PC-9 (cell line): ENCODE measurements around the gene COQ8A. TPM values are rescaled to one million over a fixed set of nuclear protein-coding genes. Genes with fewer than 3 reads are reported as not detected.

Experiments used
- BruUV-seq: library from RNA; stranded (reverse); fragments of 400-500 nt; replicated peaks from 2 replicates; lab custom pipeline; 2021; lab: Mats Ljungman, UMichigan
- CTCF ChIA-PET: fragments of 300-600 bp; sonication (Branson Sonifier 250); formaldehyde crosslinking; loops from one replicate; lab custom pipeline; 2022; ENCODE audit warnings: antibody characterized with exemption; lab: Charles Lee
- POLR2A ChIA-PET: fragments of 300-600 bp; sonication (Branson Sonifier 250); formaldehyde crosslinking; loops from one replicate; lab custom pipeline; 2022; ENCODE audit warnings: antibody characterized with exemption; ENCODE audit not compliant: unreplicated experiment; lab: Charles Lee
- DNase-seq, 2 experiments: peaks; one replicate each; pipeline versions ENCODE4 v3.0.0 to v3.0.0-alpha.2; 2015 to 2022; ENCODE audit warnings: mixed read lengths in 1 of 2
- H2AFZ ChIP-seq: fragments of 200-600 bp; sonication (generic); 2 replicates; pipeline ENCODE4 v1.8.1; 2017; ENCODE audit warnings: antibody characterized with exemption
- H3F3A ChIP-seq: fragments of 200-600 bp; sonication (generic); 2 replicates; pipeline ENCODE4 v1.8.1; 2017; ENCODE audit warnings: antibody characterized with exemption, mild to moderate bottlenecking, low read depth; ENCODE audit not compliant: insufficient read depth
- H3K27ac ChIP-seq: fragments of 200-600 bp; sonication (generic); 2 replicates; pipeline ENCODE4 v1.6.1; 2016; ENCODE audit warnings: mixed run types
- H3K27me3 ChIP-seq: fragments of 200-600 bp; sonication (generic); 2 replicates; pipeline ENCODE4 v1.6.1; 2016; ENCODE audit warnings: low read depth, mixed run types; ENCODE audit not compliant: insufficient read depth
- H3K36me3 ChIP-seq: fragments of 200-600 bp; sonication (generic); 2 replicates; pipeline ENCODE4 v1.6.1; 2016; ENCODE audit warnings: low read depth, mixed run types
- H3K4me1 ChIP-seq: fragments of 200-600 bp; sonication (generic); replicated peaks from 2 replicates; pipeline ENCODE4 v1.6.1; 2016; ENCODE audit warnings: mixed run types; ENCODE audit not compliant: insufficient read depth
- H3K4me2 ChIP-seq: fragments of 200-600 bp; sonication (generic); 2 replicates; pipeline ENCODE4 v1.6.1; 2017; ENCODE audit warnings: mixed run types
- H3K4me3 ChIP-seq: fragments of 200-600 bp; sonication (generic); 2 replicates; pipeline ENCODE4 v1.6.1; 2016; ENCODE audit warnings: mixed run types
- H3K79me2 ChIP-seq: fragments of 200-600 bp; sonication (generic); 2 replicates; pipeline ENCODE4 v1.6.1; 2017; ENCODE audit warnings: low read depth, mixed run types
- H3K9me2 ChIP-seq: fragments of 200-600 bp; sonication (generic); 2 replicates; pipeline ENCODE4 v1.8.1; 2017; ENCODE audit warnings: mild to moderate bottlenecking; ENCODE audit not compliant: insufficient read depth
- H3K9me3 ChIP-seq: fragments of 200-600 bp; sonication (generic); 2 replicates; pipeline ENCODE4 v1.8.1; 2016; ENCODE audit warnings: low read depth; ENCODE audit not compliant: insufficient read depth
- H4K20me1 ChIP-seq: fragments of 200-600 bp; sonication (generic); 2 replicates; pipeline ENCODE4 v1.8.1; 2017; ENCODE audit not compliant: insufficient read depth
- CTCF ChIP-seq: fragments of 200-600 bp; sonication (generic); conservative IDR thresholded peaks from 2 replicates; pipeline ENCODE4 v1.6.1; 2017; ENCODE audit warnings: mixed run types, antibody characterized with exemption, mild to moderate bottlenecking, moderate library complexity
- EZH2 ChIP-seq: fragments of 200-600 bp; sonication (generic); IDR thresholded peaks from 2 replicates; pipeline ENCODE4 v1.8.0; 2017; ENCODE audit warnings: antibody characterized with exemption, low read depth
- intact Hi-C: fragments of 100-400 bp; cut with micrococcal nuclease; formaldehyde crosslinking; loops from one replicate; pipeline ENCODE4 v1.10.0; 2022; ENCODE audit not compliant: unreplicated experiment
- total RNA-seq: library from RNA; stranded (reverse); gene quantifications from 2 replicates; pipeline ENCODE4 v1.2.3, GENCODE V29; 2021

The COQ8A gene
- total RNA-seq, 1 experiment from 2014 or later = 32.9 TPM

- peaks cover 6% of the 10 kb centered on the region; the same call in 1 of the 2 replicates for H3F3A ChIP-seq
- H3K4me1 ChIP-seq = no peaks in the 10 kb centered on the region
- H3K9me3 ChIP-seq = no peaks in the 10 kb centered on the region
- H3K79me2 ChIP-seq = no peaks in the 10 kb centered on the region
- H3K27ac ChIP-seq = no peak overlapping the region
- intact Hi-C loops = no loop called here
- no peak overlapping the region for H3K4me3 ChIP-seq
- DNase-seq = peak in 1 of 2 experiments; percentile 64
- no peaks in the 10 kb centered on the region for H3K9me2 ChIP-seq
- H3K27me3 ChIP-seq = no peaks in the 10 kb centered on the region
- no peaks in the 10 kb centered on the region for H4K20me1 ChIP-seq
- H2AFZ ChIP-seq = no peak overlapping the region
- H3K4me2 ChIP-seq = no peak overlapping the region
- ChIA-PET POLR2A (no interaction called here), CTCF (interaction anchor here (0.5 to 1.1 kb wide), 2 partner anchors 11 to 286 kb away, joined by 4 to 5 read pairs; no protein-coding TSS in a partner anchor)
- TF ChIP-seq EZH2 (no peak), CTCF (no peak)
- BruUV-seq = no TSS peak
- H3K36me3 ChIP-seq = no peaks in the 10 kb centered on the region
These were observed 27.4 kb upstream of the COQ8A start for GRCh38 chr1:226912587-226913176.

GRCh38 chr1:226915672-226915995, 24.5 kb upstream of the COQ8A start:
- ChIA-PET POLR2A (no interaction called here), CTCF (no interaction called here)
- no peaks in the 10 kb centered on the region for H3K4me1 ChIP-seq
- peaks cover 6% of the 10 kb centered on the region; the same call in 1 of the 2 replicates for H3F3A ChIP-seq
- no TSS peak for BruUV-seq
- H3K79me2 ChIP-seq = no peaks in the 10 kb centered on the region
- no peak overlapping the region for H3K27ac ChIP-seq
- no peak for TF ChIP-seq CTCF
- TF ChIP-seq EZH2 = no peak
- intact Hi-C loops = no loop called here
- no peak overlapping the region for H3K4me2 ChIP-seq
- H2AFZ ChIP-seq = no peak overlapping the region
- no peaks in the 10 kb centered on the region for H4K20me1 ChIP-seq
- H3K9me3 ChIP-seq = no peaks in the 10 kb centered on the region
- no peak for DNase-seq
- no peak overlapping the region for H3K4me3 ChIP-seq
- no peaks in the 10 kb centered on the region for H3K36me3 ChIP-seq
- H3K9me2 ChIP-seq = no peaks in the 10 kb centered on the region
- no peaks in the 10 kb centered on the region for H3K27me3 ChIP-seq

GRCh38 chr1:226916497-226916896, 23.6 kb upstream of the COQ8A start:
- Histone ChIP-seq H3K27me3 (no peaks in the 10 kb centered on the region), H3K36me3 (no peaks in the 10 kb centered on the region), H3K4me1 (no peaks in the 10 kb centered on the region), H3K9me2 (no peaks in the 10 kb centered on the region), H3K27ac (no peak overlapping the region), H3F3A (peaks cover 6% of the 10 kb centered on the region; the same call in 1 of the 2 replicates), H3K4me2 (no peak overlapping the region), H3K4me3 (no peak overlapping the region), H4K20me1 (no peaks in the 10 kb centered on the region), H3K79me2 (no peaks in the 10 kb centered on the region), H3K9me3 (no peaks in the 10 kb centered on the region), H2AFZ (no peak overlapping the region)
- DNase-seq = no peak
- CTCF ChIA-PET = no interaction called here
- TF ChIP-seq CTCF (no peak), EZH2 (no peak)
- intact Hi-C loops = no loop called here
- POLR2A ChIA-PET = no interaction called here
- no TSS peak for BruUV-seq
